Measurements from ENCODE around the gene AAMP.

GRCh38 chr2:218264773-218265561, 5.0 kb downstream of the AAMP start:
- TF ChIP-seq CTCF (conservative IDR thresholded peaks at IDR 0.05) = no peak
- TF ChIP-seq EZH2 (IDR thresholded peaks at IDR 0.05; ENCODE audit: low read depth) = no peak

All from PC-9 (cell line).